Prostate gland (tissue), 2 donors: ENCODE results near the gene FHL2. TPM values are rescaled to one million over a fixed set of nuclear protein-coding genes. Genes with fewer than 3 reads are reported as not detected.

Experiments used
- DNase-seq: peaks from one replicate; pipeline ENCODE4 v3.0.0-alpha.2; 2019; ENCODE audit warnings: low spot score
- H3K27ac ChIP-seq, 2 donors: fragments of 200-600 bp; sonication (generic); 2 replicates each; pipeline ENCODE4 v1.5.1; 2017 to 2019
- H3K27me3 ChIP-seq: fragments of 200-600 bp; sonication (generic); replicated peaks from 2 replicates; pipeline ENCODE4 v1.5.1; 2019; ENCODE audit not compliant: insufficient read depth
- H3K36me3 ChIP-seq, 2 donors: fragments of 200-600 bp; sonication (generic); 1 replicate in 1 of 2; 2 replicates in 1 of 2; pipeline versions ENCODE4 v1.5.1 to v1.8.1; 2017 to 2019
- H3K4me1 ChIP-seq: fragments of 200-600 bp; sonication (generic); replicated peaks from 2 replicates; pipeline ENCODE4 v1.5.1; 2019
- H3K4me3 ChIP-seq, 2 donors: fragments of 200-600 bp; sonication (generic); 2 replicates each; pipeline ENCODE4 v1.5.1; 2017 to 2019
- H3K9me3 ChIP-seq: fragments of 200-600 bp; sonication (generic); 2 replicates; pipeline ENCODE4 v1.5.1; 2017
- CTCF ChIP-seq, 4 experiments: fragments of 200-600 bp in 2 of 4; fragments of 450-650 bp in 2 of 4; sonication (generic) in 2 of 4; IDR thresholded peaks; 1 replicate in 3 of 4; 2 replicates in 1 of 4; pipeline ENCODE4 v1.5.1; 2016 to 2019; ENCODE audit warnings: antibody characterized with exemption in 4 of 4, mild to moderate bottlenecking in 2 of 4, moderate library complexity in 2 of 4
- POLR2A ChIP-seq: fragments of 450-650 bp; IDR thresholded peaks from one replicate; pipeline ENCODE4 v1.6.1; 2016; ENCODE audit warnings: antibody characterized with exemption, mild to moderate bottlenecking
- POLR2AphosphoS5 ChIP-seq: sonication (generic); formaldehyde crosslinking; IDR thresholded peaks from one replicate; pipeline ENCODE4 v1.6.1; 2017; ENCODE audit warnings: antibody characterized with exemption
- WGBS: methylation state at CpG from one replicate; pipeline ENCODE4 v1.1.5; 2018; 5-methylcytosine and 5-hydroxymethylcytosine counted together
- intact Hi-C: fragments of 100-400 bp; cut with DNase I; formaldehyde crosslinking; loops from one replicate; pipeline ENCODE4 v1.14.2; 2022
- total RNA-seq, 2 donors: library from RNA; depleted of rRNA; stranded (reverse); fragments of >200 nt; gene quantifications; one replicate each; pipeline ENCODE4 v1.1.0, GENCODE V29; 2016

Gene FHL2
- total RNA-seq, 2 donors from 2014 or later = 132 to 250 TPM

- peak overlapping the region; percentile 64 to 87 for H3K4me3 ChIP-seq
- peak overlapping the region; percentile 90 to 91 for H3K27ac ChIP-seq
- no peak for TF ChIP-seq POLR2AphosphoS5
- no peak for TF ChIP-seq POLR2A
- TF ChIP-seq CTCF (IDR thresholded peaks at IDR 0.05) = no peak
- intact Hi-C loops = no loop called here
- no peaks in the 10 kb centered on the region for H3K9me3 ChIP-seq
- no peaks in the 10 kb centered on the region for H3K4me1 ChIP-seq
- DNase-seq = no peak
- no peaks in the 10 kb centered on the region for H3K36me3 ChIP-seq
- no peaks in the 10 kb centered on the region for H3K27me3 ChIP-seq
- WGBS = 47% methylated on average over 38 of the region's 38 CpGs
Measured at GRCh38 chr2:105399207-105399861, 483 bp upstream of the FHL2 start.

GRCh38 chr2:105397953-105398335 is 907 bp downstream of the FHL2 start:
- no peak for TF ChIP-seq CTCF (IDR thresholded peaks at IDR 0.05)
- no peak for TF ChIP-seq POLR2A
- no peak for TF ChIP-seq POLR2AphosphoS5
- 13% methylated on average over 6 of the region's 6 CpGs for WGBS
- H3K4me3 ChIP-seq = peak overlapping the region; percentile 64 to 87
- H3K9me3 ChIP-seq = no peaks in the 10 kb centered on the region
- intact Hi-C loops = no loop called here
- peak overlapping the region; percentile 90 to 91 for H3K27ac ChIP-seq
- no peaks in the 10 kb centered on the region for H3K27me3 ChIP-seq
- DNase-seq = no peak
- no peaks in the 10 kb centered on the region for H3K36me3 ChIP-seq
- peaks cover 5% of the 10 kb centered on the region for H3K4me1 ChIP-seq

GRCh38 chr2:105397025-105397722 is 1.7 kb downstream of the FHL2 start:
- Histone ChIP-seq H3K4me3 (peak overlapping the region; percentile 64 to 87), H3K4me1 (peaks cover 5% of the 10 kb centered on the region), H3K9me3 (no peaks in the 10 kb centered on the region), H3K36me3 (no peaks in the 10 kb centered on the region), H3K27me3 (no peaks in the 10 kb centered on the region), H3K27ac (peak overlapping the region; percentile 90 to 91)
- no peak for DNase-seq
- intact Hi-C loops = no loop called here
- no peak for TF ChIP-seq POLR2A
- TF ChIP-seq CTCF (IDR thresholded peaks at IDR 0.05) = no peak
- no peak for TF ChIP-seq POLR2AphosphoS5
- 55% methylated on average over 13 of the region's 13 CpGs for WGBS

GRCh38 chr2:105396254-105397024 is 2.4 kb downstream of the FHL2 start:
- peak overlapping the region; percentile 90 to 91 for H3K27ac ChIP-seq
- WGBS = 67% methylated on average over 12 of the region's 12 CpGs
- intact Hi-C loops = no loop called here
- peaks cover 5% of the 10 kb centered on the region for H3K4me1 ChIP-seq
- no peaks in the 10 kb centered on the region for H3K27me3 ChIP-seq
- H3K9me3 ChIP-seq = no peaks in the 10 kb centered on the region
- H3K36me3 ChIP-seq = no peaks in the 10 kb centered on the region
- DNase-seq = no peak
- peak overlapping the region in 1 of 2 donors; percentile 87 for H3K4me3 ChIP-seq
- TF ChIP-seq CTCF (IDR thresholded peaks at IDR 0.05) = no peak
- peak; percentile 13 for TF ChIP-seq POLR2AphosphoS5
